Parathyroid adenoma (tissue), 2 donors: ENCODE data around the gene ZFAND3.
A peak's percentile ranks its signal among the peaks of the same experiment; 100 is the strongest.

Experiments used
- H2AFZ ChIP-seq: fragments of 300-600 bp; sonication (generic); one replicate; pipeline ENCODE4 v1.7.0; 2017; ENCODE audit warnings: antibody characterized with exemption, mild to moderate bottlenecking
- H3K27ac ChIP-seq: fragments of 300-600 bp; sonication (generic); one replicate; pipeline ENCODE4 v1.7.0; 2017
- H3K27me3 ChIP-seq: fragments of 300-600 bp; sonication (generic); one replicate; pipeline ENCODE4 v1.7.0; 2017; ENCODE audit warnings: low read length; ENCODE audit not compliant: control insufficient read depth, insufficient read depth
- H3K36me3 ChIP-seq: fragments of 300-600 bp; sonication (generic); one replicate; pipeline ENCODE4 v1.7.0; 2017; ENCODE audit warnings: low read length; ENCODE audit not compliant: control insufficient read depth, insufficient read depth
- H3K4me1 ChIP-seq: fragments of 300-600 bp; sonication (generic); one replicate; pipeline ENCODE4 v1.7.0; 2017; ENCODE audit warnings: control low read depth
- H3K4me2 ChIP-seq: fragments of 300-600 bp; sonication (generic); one replicate; pipeline ENCODE4 v1.7.0; 2017; ENCODE audit warnings: low read length
- H3K4me3 ChIP-seq: fragments of 300-600 bp; sonication (generic); one replicate; pipeline ENCODE4 v1.7.0; 2017; ENCODE audit warnings: low read depth, low read length
- H3K79me2 ChIP-seq: fragments of 300-600 bp; sonication (generic); one replicate; pipeline ENCODE4 v1.7.0; 2017; ENCODE audit warnings: control low read depth
- H3K9ac ChIP-seq: fragments of 300-600 bp; sonication (generic); one replicate; pipeline ENCODE4 v1.7.0; 2017; ENCODE audit warnings: mild to moderate bottlenecking
- H3K9me3 ChIP-seq: fragments of 300-600 bp; sonication (generic); one replicate; pipeline ENCODE4 v1.7.0; 2017; ENCODE audit warnings: low read length; ENCODE audit not compliant: control insufficient read depth
- CTCF ChIP-seq: fragments of 300-600 bp; sonication (generic); IDR thresholded peaks from one replicate; pipeline ENCODE4 v1.7.0; 2017; ENCODE audit warnings: antibody characterized with exemption, mild to moderate bottlenecking
- donor health status: primary hyperparathyroidism.

The ZFAND3 gene

GRCh38 chr6:37783856-37784584 is 35.5 kb upstream of the ZFAND3 start:
- Histone ChIP-seq H3K4me3 (peak overlapping the region; percentile 14), H3K4me2 (peak overlapping the region; percentile 26), H3K27me3 (no peaks in the 10 kb centered on the region), H3K36me3 (no peaks in the 10 kb centered on the region), H3K79me2 (no peaks in the 10 kb centered on the region), H3K9ac (no peak overlapping the region), H3K27ac (no peak overlapping the region), H3K4me1 (peaks cover 4% of the 10 kb centered on the region), H3K9me3 (no peaks in the 10 kb centered on the region), H2AFZ (peak overlapping the region; percentile 25)
- TF ChIP-seq CTCF, result no peak

GRCh38 chr6:37784585-37784967 is 35.0 kb upstream of the ZFAND3 start:
- H3K27ac ChIP-seq, result no peak overlapping the region
- H2AFZ ChIP-seq, result no peak overlapping the region
- H3K4me3 ChIP-seq, result no peak overlapping the region
- H3K36me3 ChIP-seq, result no peaks in the 10 kb centered on the region
- H3K9me3 ChIP-seq, result no peaks in the 10 kb centered on the region
- H3K4me1 ChIP-seq, result peaks cover 4% of the 10 kb centered on the region
- H3K27me3 ChIP-seq, result no peaks in the 10 kb centered on the region
- TF ChIP-seq CTCF, result no peak
- no peak overlapping the region for H3K4me2 ChIP-seq
- H3K9ac ChIP-seq, result no peak overlapping the region
- no peaks in the 10 kb centered on the region for H3K79me2 ChIP-seq

- H3K27ac ChIP-seq, result no peak overlapping the region
- H3K9me3 ChIP-seq, result no peaks in the 10 kb centered on the region
These were observed 34.4 kb upstream of the ZFAND3 start for GRCh38 chr6:37785002-37785662.

GRCh38 chr6:37785663-37786270 is 33.8 kb upstream of the ZFAND3 start:
- Histone ChIP-seq H2AFZ (no peak overlapping the region), H3K4me3 (no peak overlapping the region), H3K79me2 (no peaks in the 10 kb centered on the region), H3K36me3 (no peaks in the 10 kb centered on the region), H3K4me1 (no peaks in the 10 kb centered on the region), H3K27me3 (no peaks in the 10 kb centered on the region), H3K9me3 (no peaks in the 10 kb centered on the region), H3K9ac (no peak overlapping the region), H3K4me2 (no peak overlapping the region), H3K27ac (no peak overlapping the region)
- TF ChIP-seq CTCF, result no peak

More at GRCh38 chr6:37785002-37785662, 34.4 kb upstream of the ZFAND3 start:
- no peaks in the 10 kb centered on the region for H3K27me3 ChIP-seq
- no peaks in the 10 kb centered on the region for H3K36me3 ChIP-seq
- no peak overlapping the region for H3K4me3 ChIP-seq
- H2AFZ ChIP-seq, result no peak overlapping the region
- H3K4me2 ChIP-seq, result no peak overlapping the region
- H3K4me1 ChIP-seq, result no peaks in the 10 kb centered on the region
- no peaks in the 10 kb centered on the region for H3K79me2 ChIP-seq
- TF ChIP-seq CTCF, result no peak
- H3K9ac ChIP-seq, result no peak overlapping the region
